RWPE1 (cell line): ENCODE measurements around the gene TNS3.

ENCODE experiments used
- CTCF ChIA-PET: fragments of 350-600 bp; sonication (Branson Sonifier 250); formaldehyde crosslinking; extraction: SDS; loops from one replicate; lab custom pipeline; 2021; lab: Yijun Ruan, JAX
- POLR2A ChIA-PET: fragments of 400-600 bp; formaldehyde crosslinking; extraction: SDS; loops from one replicate; lab custom pipeline; 2020; ENCODE audit warnings: antibody characterized with exemption; ENCODE audit not compliant: low non-redundant PET; lab: Yijun Ruan, JAX
- DNase-seq: peaks from one replicate; pipeline ENCODE4 v3.0.0; 2012; ENCODE audit warnings: low spot score
- H3K27ac ChIP-seq: fragments of 450-650 bp; 2 replicates; pipeline ENCODE4 v1.5.1; 2017
- TF ChIP-seq, protein P1 (sequence below): fragments of 450-650 bp; conservative IDR thresholded peaks from 2 replicates; pipeline ENCODE4 v1.5.1; 2017; ENCODE audit warnings: low read depth, mild to moderate bottlenecking

TNS3 gene

DNA sequence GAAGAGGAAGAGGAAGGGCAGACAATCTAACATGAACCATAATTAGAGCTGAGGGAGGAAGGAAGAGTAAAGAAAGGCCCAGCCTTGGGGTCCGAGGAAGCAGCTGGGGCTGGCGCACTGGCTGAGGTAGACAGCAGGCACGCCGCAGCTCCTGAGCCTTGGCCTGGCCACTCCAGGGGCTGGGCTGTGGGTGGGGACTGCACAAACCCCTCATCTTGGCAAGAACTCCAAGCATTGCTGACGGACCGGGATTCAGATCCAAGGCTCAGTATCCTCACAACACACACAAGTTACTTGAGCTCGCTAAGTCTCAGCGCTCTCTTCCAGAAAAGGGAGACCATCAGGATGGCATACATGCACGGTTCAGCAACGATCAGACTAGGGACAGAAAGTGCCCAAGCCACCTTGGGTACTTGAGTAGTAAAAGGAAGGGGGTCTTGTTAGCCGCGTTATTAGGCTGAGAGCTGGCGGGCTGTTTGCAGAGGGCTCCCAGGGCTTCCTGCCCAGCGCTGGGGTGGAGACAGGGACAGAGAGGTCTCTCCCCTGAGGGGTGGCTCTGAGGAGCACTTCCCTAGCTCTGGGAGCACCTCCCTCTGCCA is 4.5 kb downstream of the TNS3 start:
- TF ChIP-seq, protein P1, sequence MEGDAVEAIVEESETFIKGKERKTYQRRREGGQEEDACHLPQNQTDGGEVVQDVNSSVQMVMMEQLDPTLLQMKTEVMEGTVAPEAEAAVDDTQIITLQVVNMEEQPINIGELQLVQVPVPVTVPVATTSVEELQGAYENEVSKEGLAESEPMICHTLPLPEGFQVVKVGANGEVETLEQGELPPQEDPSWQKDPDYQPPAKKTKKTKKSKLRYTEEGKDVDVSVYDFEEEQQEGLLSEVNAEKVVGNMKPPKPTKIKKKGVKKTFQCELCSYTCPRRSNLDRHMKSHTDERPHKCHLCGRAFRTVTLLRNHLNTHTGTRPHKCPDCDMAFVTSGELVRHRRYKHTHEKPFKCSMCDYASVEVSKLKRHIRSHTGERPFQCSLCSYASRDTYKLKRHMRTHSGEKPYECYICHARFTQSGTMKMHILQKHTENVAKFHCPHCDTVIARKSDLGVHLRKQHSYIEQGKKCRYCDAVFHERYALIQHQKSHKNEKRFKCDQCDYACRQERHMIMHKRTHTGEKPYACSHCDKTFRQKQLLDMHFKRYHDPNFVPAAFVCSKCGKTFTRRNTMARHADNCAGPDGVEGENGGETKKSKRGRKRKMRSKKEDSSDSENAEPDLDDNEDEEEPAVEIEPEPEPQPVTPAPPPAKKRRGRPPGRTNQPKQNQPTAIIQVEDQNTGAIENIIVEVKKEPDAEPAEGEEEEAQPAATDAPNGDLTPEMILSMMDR: no peak
- ChIA-PET POLR2A (no interaction called here), CTCF (interaction anchor here (0.6 kb wide), 1 partner anchor 37 kb away, joined by 3 read pairs; no protein-coding TSS in a partner anchor)
- peak overlapping the region; percentile 68 for H3K27ac ChIP-seq
- DNase-seq: no peak

GRCh38 chr7:47576866-47577306 is 5.0 kb downstream of the TNS3 start:
- no peak for DNase-seq
- peak overlapping the region; percentile 68 for H3K27ac ChIP-seq
- TF ChIP-seq, protein P1: no peak
- ChIA-PET CTCF (no interaction called here), POLR2A (no interaction called here)

DNA sequence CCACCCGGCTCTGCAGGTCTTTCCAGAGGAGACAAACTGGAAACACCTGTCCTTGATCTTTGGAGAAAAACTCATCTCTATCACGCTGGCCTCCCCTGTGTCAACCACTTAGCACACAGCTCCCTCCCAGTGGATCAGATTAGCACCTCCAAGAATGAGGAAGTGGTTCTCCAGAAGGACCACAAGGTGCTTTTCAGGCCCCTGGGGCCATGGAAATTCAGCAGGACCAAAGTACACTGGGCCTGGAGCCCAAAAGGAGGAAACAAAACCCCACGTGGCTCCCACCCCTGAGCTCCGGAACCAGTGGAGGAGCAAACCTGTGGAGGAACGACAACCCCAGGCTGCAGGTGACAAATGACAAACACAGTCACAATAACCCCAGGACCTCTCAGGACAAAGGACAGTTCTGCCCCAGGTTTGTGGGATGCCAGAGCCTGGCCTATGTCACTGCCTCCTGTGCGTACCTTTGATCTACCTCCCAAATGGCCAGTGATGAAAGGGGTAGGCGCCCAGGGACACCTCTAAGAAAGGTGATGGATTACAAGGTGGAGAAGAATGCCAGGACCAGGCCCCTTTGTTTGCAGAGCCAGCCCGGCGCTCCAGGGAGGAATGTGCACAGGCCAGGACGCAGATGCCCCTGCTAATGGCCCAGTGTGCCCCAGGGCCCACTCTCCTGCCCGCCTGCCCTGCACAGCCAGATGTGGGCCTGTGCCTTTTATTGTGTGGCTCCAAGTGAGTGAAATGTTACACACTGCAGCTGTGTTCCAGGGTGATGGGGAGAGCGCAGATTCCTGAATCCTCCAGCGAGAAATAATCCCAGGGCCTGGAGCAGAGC is 5.7 kb downstream of the TNS3 start:
- DNase-seq: no peak
- POLR2A ChIA-PET: interaction anchor here (0.5 kb wide), 1 partner anchor 371 kb away, joined by 3 read pairs; no protein-coding TSS in a partner anchor
- TF ChIP-seq, protein P1: no peak
- CTCF ChIA-PET: interaction anchor here (0.6 kb wide), 1 partner anchor 204 kb away, joined by 4 read pairs; no protein-coding TSS in a partner anchor
- H3K27ac ChIP-seq: peak overlapping the region; percentile 68

GRCh38 chr7:47574482-47575329 is 7.2 kb downstream of the TNS3 start:
- CTCF ChIA-PET: interaction anchor here (0.6 to 1.0 kb wide), 2 partner anchors 60 to 139 kb away, joined by 3 read pairs; no protein-coding TSS in a partner anchor

GRCh38 chr7:47573758-47574481 is 8.0 kb downstream of the TNS3 start:
- DNase-seq: peak; percentile 73
- TF ChIP-seq, protein P1: no peak
- peak overlapping the region; percentile 92 for H3K27ac ChIP-seq
- POLR2A ChIA-PET: no interaction called here
- CTCF ChIA-PET: interaction anchor here (1.0 kb wide), 1 partner anchor 138 kb away, joined by 3 read pairs; no protein-coding TSS in a partner anchor

More at GRCh38 chr7:47574482-47575329, 7.2 kb downstream of the TNS3 start:
- TF ChIP-seq, protein P1: no peak
- peak overlapping the region; percentile 42; the same call in 1 of the 2 replicates for H3K27ac ChIP-seq
- no peak for DNase-seq
- POLR2A ChIA-PET: no interaction called here
